ENCODE results near the gene LRRC59.

GRCh38 chr17:50363217-50364060 lies 33.9 kb downstream of the LRRC59 start:
- no peak for TF ChIP-seq CTCF (IDR thresholded peaks at IDR 0.05; ENCODE audit: low read depth, low read length)
- no peak for TF ChIP-seq EZH2phosphoT487 (IDR thresholded peaks at IDR 0.05; ENCODE audit: low read depth)

Measured in OCI-LY3 (cell line).